Activated B cell treated with CpG ODN at 0.5 μM for 24 hours (primary cell): ENCODE results near the gene CPTP. TPM values are rescaled to one million over a fixed set of nuclear protein-coding genes. Genes with fewer than 3 reads are reported as not detected.

ENCODE experiments used
- ATAC-seq: fragments of 200-7000 bp; cut with Tn5 transposase; one replicate; pipeline ENCODE4 v1.10.0; 2021; ENCODE audit warnings: low read depth, mild to moderate bottlenecking, moderate library complexity
- CTCF ChIA-PET: fragments of 350-600 bp; sonication (Branson Sonifier 250); formaldehyde crosslinking; loops from one replicate; lab custom pipeline; 2021; ENCODE audit warnings: antibody characterized with exemption; lab: Charles Lee
- POLR2A ChIA-PET: fragments of 350-600 bp; sonication (Branson Sonifier 250); formaldehyde crosslinking; loops from one replicate; lab custom pipeline; 2021; ENCODE audit warnings: antibody characterized with exemption; lab: Charles Lee
- DNase-seq: peaks from one replicate; pipeline ENCODE4 v3.0.0; 2022
- H3K27ac Mint-ChIP-seq: one replicate; pipeline ENCODE4 v1.8.0; 2020; ENCODE audit warnings: mixed read lengths
- H3K27me3 Mint-ChIP-seq: one replicate; pipeline ENCODE4 v1.8.0; 2021; ENCODE audit warnings: mixed read lengths
- H3K36me3 Mint-ChIP-seq: one replicate; pipeline ENCODE4 v1.8.0; 2021; ENCODE audit warnings: low read depth, mixed read lengths
- H3K4me1 Mint-ChIP-seq: one replicate; pipeline ENCODE4 v1.8.0; 2021; ENCODE audit warnings: mixed read lengths
- H3K4me3 Mint-ChIP-seq: one replicate; pipeline ENCODE4 v1.8.0; 2020; ENCODE audit warnings: mild to moderate bottlenecking, mixed read lengths
- H3K9me3 Mint-ChIP-seq: one replicate; pipeline ENCODE4 v1.8.0; 2020; ENCODE audit warnings: mixed read lengths
- intact Hi-C: fragments of 100-400 bp; cut with micrococcal nuclease; formaldehyde crosslinking; loops from one replicate; pipeline ENCODE4 v1.15.1; 2024
- total RNA-seq: library from RNA; stranded (reverse); gene quantifications from 2 replicates; pipeline ENCODE4 v1.2.3, GENCODE V29; 2022
- TF ChIP-seq, protein P1 (sequence below): fragments of 200-600 bp; IDR thresholded peaks from one replicate; pipeline ENCODE4 v1.8.0; 2022; ENCODE audit warnings: antibody characterized with exemption, mild to moderate bottlenecking

Gene CPTP
- total RNA-seq, 1 donor from 2014 or later: 15.3 TPM

DNA sequence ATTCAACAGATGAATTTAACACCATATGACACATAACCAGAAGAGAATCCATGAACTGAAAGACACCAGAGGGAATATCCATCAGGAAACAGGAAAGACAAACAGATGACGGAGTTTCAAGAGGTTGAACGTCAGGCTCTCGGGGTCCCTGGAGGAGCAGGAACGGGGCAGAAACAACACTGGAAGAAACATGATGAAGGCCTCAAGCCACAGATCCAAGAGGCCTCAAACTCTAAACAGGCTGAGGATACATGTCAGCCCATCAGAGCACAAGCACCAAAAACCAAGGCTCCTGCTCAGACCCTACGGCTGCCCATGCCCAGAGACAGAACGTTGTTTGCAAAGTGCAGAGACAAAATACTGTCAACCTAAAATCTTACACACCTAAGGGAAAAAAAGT, 7.2 kb upstream of the CPTP start:
- Mint-ChIP-seq H3K4me1 (peaks cover 10% of the 10 kb centered on the region), H3K4me3 (no peak overlapping the region), H3K27me3 (no peaks in the 10 kb centered on the region), H3K9me3 (no peaks in the 10 kb centered on the region), H3K36me3 (peaks cover 51% of the 10 kb centered on the region), H3K27ac (no peak overlapping the region)
- intact Hi-C loops: no loop called here
- ATAC-seq: no peak
- TF ChIP-seq, protein P1, sequence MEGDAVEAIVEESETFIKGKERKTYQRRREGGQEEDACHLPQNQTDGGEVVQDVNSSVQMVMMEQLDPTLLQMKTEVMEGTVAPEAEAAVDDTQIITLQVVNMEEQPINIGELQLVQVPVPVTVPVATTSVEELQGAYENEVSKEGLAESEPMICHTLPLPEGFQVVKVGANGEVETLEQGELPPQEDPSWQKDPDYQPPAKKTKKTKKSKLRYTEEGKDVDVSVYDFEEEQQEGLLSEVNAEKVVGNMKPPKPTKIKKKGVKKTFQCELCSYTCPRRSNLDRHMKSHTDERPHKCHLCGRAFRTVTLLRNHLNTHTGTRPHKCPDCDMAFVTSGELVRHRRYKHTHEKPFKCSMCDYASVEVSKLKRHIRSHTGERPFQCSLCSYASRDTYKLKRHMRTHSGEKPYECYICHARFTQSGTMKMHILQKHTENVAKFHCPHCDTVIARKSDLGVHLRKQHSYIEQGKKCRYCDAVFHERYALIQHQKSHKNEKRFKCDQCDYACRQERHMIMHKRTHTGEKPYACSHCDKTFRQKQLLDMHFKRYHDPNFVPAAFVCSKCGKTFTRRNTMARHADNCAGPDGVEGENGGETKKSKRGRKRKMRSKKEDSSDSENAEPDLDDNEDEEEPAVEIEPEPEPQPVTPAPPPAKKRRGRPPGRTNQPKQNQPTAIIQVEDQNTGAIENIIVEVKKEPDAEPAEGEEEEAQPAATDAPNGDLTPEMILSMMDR: no peak
- DNase-seq: no peak
- POLR2A ChIA-PET: interaction anchor here (0.7 kb wide), 1 partner anchor 311 kb away, joined by 4 read pairs; no protein-coding TSS in a partner anchor
- CTCF ChIA-PET: no interaction called here

- Mint-ChIP-seq H3K4me3 (no peak overlapping the region), H3K27me3 (no peaks in the 10 kb centered on the region), H3K4me1 (peaks cover 15% of the 10 kb centered on the region), H3K36me3 (peaks cover 45% of the 10 kb centered on the region), H3K27ac (no peak overlapping the region), H3K9me3 (no peaks in the 10 kb centered on the region)
- TF ChIP-seq, protein P1: no peak
- intact Hi-C loops: no loop called here
- DNase-seq (no peak), ATAC-seq (no peak)
- ChIA-PET CTCF (no interaction called here), POLR2A (no interaction called here)
These were observed 6.4 kb upstream of the CPTP start for GRCh38 chr1:1318131-1318652.

GRCh38 chr1:1318777-1319645, 5.6 kb upstream of the CPTP start:
- ATAC-seq (no peak), DNase-seq (no peak)
- POLR2A ChIA-PET: no interaction called here
- intact Hi-C loops: no loop called here
- H3K4me3 Mint-ChIP-seq: no peak overlapping the region
- TF ChIP-seq, protein P1: no peak
- H3K4me1 Mint-ChIP-seq: peaks cover 20% of the 10 kb centered on the region
- H3K9me3 Mint-ChIP-seq: no peaks in the 10 kb centered on the region
- H3K27ac Mint-ChIP-seq: no peak overlapping the region
- CTCF ChIA-PET: no interaction called here
- H3K36me3 Mint-ChIP-seq: peaks cover 40% of the 10 kb centered on the region
- H3K27me3 Mint-ChIP-seq: no peaks in the 10 kb centered on the region

GRCh38 chr1:1319646-1319941, 5.0 kb upstream of the CPTP start:
- DNase-seq (no peak), ATAC-seq (no peak)
- no peaks in the 10 kb centered on the region for H3K9me3 Mint-ChIP-seq
- TF ChIP-seq, protein P1: no peak
- POLR2A ChIA-PET: no interaction called here
- CTCF ChIA-PET: no interaction called here
- H3K27ac Mint-ChIP-seq: no peak overlapping the region
- H3K4me1 Mint-ChIP-seq: peaks cover 21% of the 10 kb centered on the region
- H3K4me3 Mint-ChIP-seq: no peak overlapping the region
- peaks cover 37% of the 10 kb centered on the region for H3K36me3 Mint-ChIP-seq
- intact Hi-C loops: no loop called here
- no peaks in the 10 kb centered on the region for H3K27me3 Mint-ChIP-seq

DNA sequence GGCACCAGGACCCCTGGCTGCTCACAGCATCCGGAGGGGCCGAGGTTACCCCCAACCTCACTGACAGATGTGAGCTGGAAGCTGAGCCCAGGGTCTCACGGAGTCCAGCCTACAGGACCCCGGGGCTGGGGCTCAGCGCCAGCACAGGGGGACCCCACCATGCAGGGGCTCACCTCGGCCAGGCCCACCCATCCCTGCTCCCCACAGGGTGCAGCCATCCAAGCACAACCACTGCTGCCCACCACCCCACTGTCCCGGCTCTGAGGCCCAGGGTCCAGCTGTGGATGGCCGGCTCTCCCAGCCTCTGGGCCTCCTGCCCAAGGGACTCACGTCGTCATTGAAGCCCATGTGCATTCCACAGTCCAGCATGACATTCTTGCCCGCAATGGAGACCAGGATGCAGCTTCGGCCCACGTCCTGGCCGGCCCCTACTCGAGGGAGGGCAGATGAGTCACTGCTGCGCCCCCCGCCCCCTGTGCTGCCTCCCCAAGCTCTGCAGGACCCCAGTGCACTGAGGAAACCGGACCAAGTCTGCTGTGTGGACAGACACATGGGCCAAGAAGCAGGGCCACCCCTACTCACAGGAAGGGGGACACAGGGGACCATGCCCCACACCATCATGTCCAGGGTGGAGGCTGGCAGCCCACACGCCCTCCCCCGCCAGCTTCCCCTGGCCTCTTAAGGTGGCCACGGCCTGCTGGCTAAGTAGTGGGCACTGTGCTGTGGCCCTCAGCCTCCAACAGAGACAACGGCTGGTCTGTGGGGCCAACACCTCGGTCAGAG, 3.7 kb upstream of the CPTP start:
- H3K4me3 Mint-ChIP-seq: no peak overlapping the region
- intact Hi-C loops: no loop called here
- ChIA-PET CTCF (no interaction called here), POLR2A (no interaction called here)
- DNase-seq: no peak
- H3K4me1 Mint-ChIP-seq: peaks cover 28% of the 10 kb centered on the region
- TF ChIP-seq, protein P1: no peak
- H3K27ac Mint-ChIP-seq: no peak overlapping the region
- no peaks in the 10 kb centered on the region for H3K9me3 Mint-ChIP-seq
- no peak for ATAC-seq
- no peaks in the 10 kb centered on the region for H3K27me3 Mint-ChIP-seq
- peaks cover 32% of the 10 kb centered on the region for H3K36me3 Mint-ChIP-seq
